Peyer's patch (tissue), 4 donors: Measurements from ENCODE around the gene NCK2.

Experiments used
- POLR2A ChIP-seq, 2 donors: fragments of 450-650 bp; IDR thresholded peaks; one replicate each; pipeline ENCODE4 v1.5.1; 2017; ENCODE audit warnings: antibody characterized with exemption in 2 of 2, mild to moderate bottlenecking in 2 of 2, moderate library complexity in 2 of 2
- TF ChIP-seq, protein P1 (sequence below), 6 experiments: fragments of 450-650 bp in 4 of 6; fragments of 200-600 bp in 2 of 6; sonication (generic) in 1 of 6; IDR thresholded peaks; one replicate each; pipeline ENCODE4 v1.5.1; 2017 to 2019; ENCODE audit warnings: antibody characterized with exemption in 6 of 6, mild to moderate bottlenecking in 3 of 6, moderate library complexity in 1 of 6

DNA sequence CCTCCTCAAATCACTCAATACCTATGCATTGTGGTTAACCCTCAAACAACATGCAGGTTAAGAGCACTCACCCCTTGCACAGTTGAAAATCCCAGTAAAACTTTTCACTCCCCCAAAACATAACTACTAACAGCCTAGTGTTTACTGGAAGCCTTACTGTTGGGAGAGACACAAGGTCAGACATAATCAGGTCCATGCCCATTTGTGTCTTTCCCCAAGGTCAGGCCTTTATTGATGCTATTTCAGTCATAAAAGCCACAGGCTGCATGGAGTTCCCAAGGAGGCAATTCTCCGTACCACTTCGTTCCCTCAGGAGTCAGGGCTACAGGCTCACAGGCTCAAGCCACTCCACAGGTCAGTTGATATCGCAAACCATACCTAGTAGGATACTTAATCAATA is 180.2 kb downstream of the NCK2 start:
- TF ChIP-seq, protein P1, sequence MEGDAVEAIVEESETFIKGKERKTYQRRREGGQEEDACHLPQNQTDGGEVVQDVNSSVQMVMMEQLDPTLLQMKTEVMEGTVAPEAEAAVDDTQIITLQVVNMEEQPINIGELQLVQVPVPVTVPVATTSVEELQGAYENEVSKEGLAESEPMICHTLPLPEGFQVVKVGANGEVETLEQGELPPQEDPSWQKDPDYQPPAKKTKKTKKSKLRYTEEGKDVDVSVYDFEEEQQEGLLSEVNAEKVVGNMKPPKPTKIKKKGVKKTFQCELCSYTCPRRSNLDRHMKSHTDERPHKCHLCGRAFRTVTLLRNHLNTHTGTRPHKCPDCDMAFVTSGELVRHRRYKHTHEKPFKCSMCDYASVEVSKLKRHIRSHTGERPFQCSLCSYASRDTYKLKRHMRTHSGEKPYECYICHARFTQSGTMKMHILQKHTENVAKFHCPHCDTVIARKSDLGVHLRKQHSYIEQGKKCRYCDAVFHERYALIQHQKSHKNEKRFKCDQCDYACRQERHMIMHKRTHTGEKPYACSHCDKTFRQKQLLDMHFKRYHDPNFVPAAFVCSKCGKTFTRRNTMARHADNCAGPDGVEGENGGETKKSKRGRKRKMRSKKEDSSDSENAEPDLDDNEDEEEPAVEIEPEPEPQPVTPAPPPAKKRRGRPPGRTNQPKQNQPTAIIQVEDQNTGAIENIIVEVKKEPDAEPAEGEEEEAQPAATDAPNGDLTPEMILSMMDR (IDR thresholded peaks at IDR 0.05), result no peak
- no peak for TF ChIP-seq POLR2A (IDR thresholded peaks at IDR 0.05)
